Panc1 (cell line): ENCODE results near the gene FHIT. TPM values are rescaled to one million over a fixed set of nuclear protein-coding genes. Genes with fewer than 3 reads are reported as not detected.

Source experiments
- ATAC-seq: fragments of 200-7000 bp; cut with Tn5 transposase; 2 replicates; pipeline ENCODE4 v1.9.1; 2020; ENCODE audit warnings: mild to moderate bottlenecking, moderate library complexity
- BruUV-seq: library from RNA; stranded (reverse); fragments of 400-500 nt; replicated peaks from 2 replicates; lab custom pipeline; 2021; lab: Mats Ljungman, UMichigan
- CTCF ChIA-PET: fragments of 300-600 bp; sonication (Branson Sonifier 250); formaldehyde crosslinking; loops from one replicate; lab custom pipeline; 2022; ENCODE audit warnings: antibody characterized with exemption; lab: Charles Lee
- POLR2A ChIA-PET: fragments of 300-600 bp; sonication (Branson Sonifier 250); formaldehyde crosslinking; loops from one replicate; lab custom pipeline; 2022; ENCODE audit warnings: antibody characterized with exemption; lab: Charles Lee
- DNase-seq: peaks from one replicate; pipeline ENCODE4 v3.0.0-alpha.2; 2010; ENCODE audit warnings: low read depth, low spot score
- H3K27ac ChIP-seq: 2 replicates; pipeline ENCODE4 v1.5.1; 2011; ENCODE audit warnings: mild to moderate bottlenecking, low read length, inconsistent platforms
- H3K27me3 ChIP-seq: fragments of 200-500 bp; sonication (Bioruptor generic); 2 replicates; pipeline ENCODE4 v1.6.0; 2014; ENCODE audit warnings: low read length, inconsistent platforms; ENCODE audit not compliant: control insufficient read depth, insufficient read depth
- H3K36me3 ChIP-seq: fragments of 200-500 bp; sonication (Bioruptor generic); 2 replicates; pipeline ENCODE4 v1.5.1; 2014; ENCODE audit warnings: inconsistent platforms, mild to moderate bottlenecking, low read length, moderate library complexity; ENCODE audit not compliant: control insufficient read depth, insufficient read depth
- H3K4me1 ChIP-seq: 2 replicates; pipeline ENCODE4 v1.5.1; 2011; ENCODE audit warnings: inconsistent platforms, mild to moderate bottlenecking, low read length, moderate library complexity; ENCODE audit not compliant: control insufficient read depth, insufficient read depth
- H3K4me3 ChIP-seq, 2 experiments: 2 replicates each; pipeline ENCODE4 v1.5.1; 2011 to 2012; ENCODE audit warnings: low read depth in 2 of 2, low read length in 2 of 2, mild to moderate bottlenecking in 2 of 2, inconsistent platforms in 1 of 2, moderate library complexity in 1 of 2
- H3K9me3 ChIP-seq: fragments of 200-500 bp; sonication (Bioruptor generic); 2 replicates; pipeline ENCODE4 v1.5.1; 2014; ENCODE audit warnings: low read depth, mild to moderate bottlenecking, inconsistent platforms, low read length, moderate library complexity; ENCODE audit not compliant: control insufficient read depth, insufficient read depth
- POLR2AphosphoS5 ChIP-seq: IDR thresholded peaks from 2 replicates; pipeline ENCODE4 v1.6.1; 2012; ENCODE audit warnings: mild to moderate bottlenecking, low read depth, low read length, moderate library complexity
- SIN3A ChIP-seq: IDR thresholded peaks from 2 replicates; pipeline ENCODE4 v1.6.1; 2012; ENCODE audit warnings: low read depth, mild to moderate bottlenecking, low read length, moderate library complexity, borderline replicate concordance; ENCODE audit not compliant: insufficient read depth
- TCF7L2 ChIP-seq: IDR thresholded peaks from 2 replicates; pipeline ENCODE4 v1.6.1; 2011; ENCODE audit warnings: mild to moderate bottlenecking, low read depth, low read length, inconsistent platforms
- in situ Hi-C: cut with HindIII; loops from 2 replicates; pipeline ENCODE4 v1.10.0; 2016; ENCODE audit warnings: low sequenced_read_pairs, low pct_unique_long_range_greater_than_20kb
- intact Hi-C: fragments of 100-400 bp; cut with micrococcal nuclease; formaldehyde crosslinking; loops from one replicate; pipeline ENCODE4 v1.10.0; 2022; ENCODE audit not compliant: unreplicated experiment
- total RNA-seq: library from RNA; stranded (reverse); gene quantifications from one replicate; pipeline ENCODE4 v1.2.1, GENCODE V29; 2021; ENCODE audit not compliant: unreplicated experiment
- TF ChIP-seq, protein P1 (sequence below): fragments of 450-650 bp; IDR thresholded peaks from 2 replicates; pipeline ENCODE4 v1.5.1; 2017; ENCODE audit warnings: mild to moderate bottlenecking
- TF ChIP-seq, protein P2 (sequence below), 2 experiments: IDR thresholded peaks; 2 replicates each; pipeline ENCODE4 v1.6.1; 2011 to 2012; ENCODE audit warnings: low read depth in 2 of 2, control low read depth in 1 of 2, low read length in 1 of 2, mild to moderate bottlenecking in 1 of 2, moderate library complexity in 1 of 2; ENCODE audit not compliant: insufficient read depth in 1 of 2

FHIT gene
- total RNA-seq, 1 experiment from 2014 or later: 2.2 TPM

DNA sequence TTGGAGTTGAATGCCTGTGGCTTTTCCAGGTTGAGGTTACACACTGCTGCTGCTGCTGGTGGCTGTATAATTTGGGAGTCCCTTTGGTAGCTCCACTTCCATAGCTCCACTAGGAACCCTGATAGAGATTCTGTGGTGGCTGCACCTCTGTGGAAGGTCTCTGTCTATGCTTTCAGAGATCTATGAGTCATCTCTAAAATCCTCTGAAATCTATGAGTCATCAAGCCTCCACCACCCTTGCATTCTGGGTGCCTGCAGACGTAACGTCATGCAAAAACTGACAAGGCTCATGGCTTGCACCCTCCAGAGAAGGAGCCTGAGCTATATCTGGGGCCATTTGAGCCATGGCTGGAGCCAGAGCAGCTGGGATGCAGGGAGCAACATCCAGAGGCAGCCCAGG lies 1164.4 kb downstream of the FHIT start:
- DNase-seq: no peak
- TF ChIP-seq SIN3A (no peak), TCF7L2 (no peak)
- intact Hi-C loops (no loop called here), in situ Hi-C loops (no loop called here)
- ChIA-PET CTCF (no interaction called here), POLR2A (no interaction called here)
- H3K36me3 ChIP-seq: no peaks in the 10 kb centered on the region
- no peak overlapping the region for H3K4me3 ChIP-seq
- H3K27ac ChIP-seq: no peak overlapping the region
- H3K9me3 ChIP-seq: no peaks in the 10 kb centered on the region
- H3K4me1 ChIP-seq: no peaks in the 10 kb centered on the region
- H3K27me3 ChIP-seq: no peaks in the 10 kb centered on the region
- BruUV-seq: no TSS peak
- no peak for ATAC-seq

DNA sequence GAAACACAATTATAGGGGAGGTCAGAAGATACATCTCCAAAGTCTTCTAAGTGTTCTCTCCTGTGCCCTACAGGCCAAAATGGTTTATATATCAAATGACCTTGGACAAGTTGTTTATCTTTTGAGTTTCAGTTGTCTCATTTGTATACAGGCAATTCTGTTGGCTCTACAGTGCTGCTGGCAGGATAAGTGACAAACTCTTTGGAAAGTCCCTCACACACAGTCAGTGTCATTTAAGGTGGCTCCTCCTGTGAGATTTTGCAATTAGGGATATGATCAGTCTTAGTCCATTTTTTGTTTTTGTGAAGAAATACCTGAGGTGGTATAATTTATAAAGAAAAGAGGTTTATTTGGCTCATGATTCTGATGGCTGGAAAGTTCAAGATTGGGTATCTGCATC lies 1165.6 kb downstream of the FHIT start:
- Histone ChIP-seq H3K4me1 (no peaks in the 10 kb centered on the region), H3K9me3 (no peaks in the 10 kb centered on the region), H3K27ac (no peak overlapping the region), H3K27me3 (no peaks in the 10 kb centered on the region), H3K4me3 (no peak overlapping the region), H3K36me3 (no peaks in the 10 kb centered on the region)
- ChIA-PET POLR2A (no interaction called here), CTCF (no interaction called here)
- no peak for TF ChIP-seq TCF7L2
- DNase-seq: no peak
- intact Hi-C loops (no loop called here), in situ Hi-C loops (no loop called here)
- no peak for ATAC-seq
- BruUV-seq: no TSS peak

DNA sequence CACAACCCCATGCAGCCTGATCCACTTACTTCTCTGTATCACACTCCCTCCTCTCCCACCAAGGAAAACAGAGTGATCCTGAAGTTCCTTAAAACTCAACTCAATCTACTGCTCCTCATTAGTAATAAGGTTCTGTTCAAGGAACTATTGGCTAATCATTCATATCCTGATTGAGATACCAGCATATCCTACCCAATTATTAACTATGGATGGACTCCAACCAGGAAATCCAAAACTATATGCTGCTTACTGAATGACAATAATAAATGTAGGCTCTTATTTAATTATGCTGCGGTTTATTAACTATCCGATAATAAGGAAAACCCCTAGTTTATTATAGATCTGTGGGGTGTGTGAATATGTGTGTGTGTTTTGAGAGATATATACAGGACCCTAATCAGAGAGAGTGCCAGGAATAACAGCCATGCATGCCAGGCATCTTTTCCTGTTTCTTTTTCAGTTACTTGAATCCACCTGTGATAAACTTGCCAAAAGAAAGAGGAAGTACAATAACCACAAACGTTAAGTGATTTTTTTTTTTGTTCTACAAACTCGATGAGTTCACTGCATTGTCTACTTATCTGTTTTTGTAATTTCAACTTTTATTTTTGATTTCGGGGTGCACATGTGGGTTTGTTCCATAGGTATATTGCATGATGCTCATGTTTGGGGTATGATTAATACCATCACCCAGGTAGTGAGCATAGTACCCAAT lies 1169.7 kb downstream of the FHIT start:
- Histone ChIP-seq H3K27ac (no peak overlapping the region), H3K36me3 (no peaks in the 10 kb centered on the region), H3K4me1 (no peaks in the 10 kb centered on the region), H3K27me3 (no peaks in the 10 kb centered on the region), H3K4me3 (no peak overlapping the region), H3K9me3 (no peaks in the 10 kb centered on the region)
- CTCF ChIA-PET: no interaction called here
- DNase-seq: no peak
- no peak for ATAC-seq
- POLR2A ChIA-PET: no interaction called here
- BruUV-seq: no TSS peak
- TF ChIP-seq SIN3A (no peak), POLR2AphosphoS5 (no peak), TCF7L2 (no peak)
- TF ChIP-seq, protein P1, sequence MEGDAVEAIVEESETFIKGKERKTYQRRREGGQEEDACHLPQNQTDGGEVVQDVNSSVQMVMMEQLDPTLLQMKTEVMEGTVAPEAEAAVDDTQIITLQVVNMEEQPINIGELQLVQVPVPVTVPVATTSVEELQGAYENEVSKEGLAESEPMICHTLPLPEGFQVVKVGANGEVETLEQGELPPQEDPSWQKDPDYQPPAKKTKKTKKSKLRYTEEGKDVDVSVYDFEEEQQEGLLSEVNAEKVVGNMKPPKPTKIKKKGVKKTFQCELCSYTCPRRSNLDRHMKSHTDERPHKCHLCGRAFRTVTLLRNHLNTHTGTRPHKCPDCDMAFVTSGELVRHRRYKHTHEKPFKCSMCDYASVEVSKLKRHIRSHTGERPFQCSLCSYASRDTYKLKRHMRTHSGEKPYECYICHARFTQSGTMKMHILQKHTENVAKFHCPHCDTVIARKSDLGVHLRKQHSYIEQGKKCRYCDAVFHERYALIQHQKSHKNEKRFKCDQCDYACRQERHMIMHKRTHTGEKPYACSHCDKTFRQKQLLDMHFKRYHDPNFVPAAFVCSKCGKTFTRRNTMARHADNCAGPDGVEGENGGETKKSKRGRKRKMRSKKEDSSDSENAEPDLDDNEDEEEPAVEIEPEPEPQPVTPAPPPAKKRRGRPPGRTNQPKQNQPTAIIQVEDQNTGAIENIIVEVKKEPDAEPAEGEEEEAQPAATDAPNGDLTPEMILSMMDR: no peak
- TF ChIP-seq, protein P2, sequence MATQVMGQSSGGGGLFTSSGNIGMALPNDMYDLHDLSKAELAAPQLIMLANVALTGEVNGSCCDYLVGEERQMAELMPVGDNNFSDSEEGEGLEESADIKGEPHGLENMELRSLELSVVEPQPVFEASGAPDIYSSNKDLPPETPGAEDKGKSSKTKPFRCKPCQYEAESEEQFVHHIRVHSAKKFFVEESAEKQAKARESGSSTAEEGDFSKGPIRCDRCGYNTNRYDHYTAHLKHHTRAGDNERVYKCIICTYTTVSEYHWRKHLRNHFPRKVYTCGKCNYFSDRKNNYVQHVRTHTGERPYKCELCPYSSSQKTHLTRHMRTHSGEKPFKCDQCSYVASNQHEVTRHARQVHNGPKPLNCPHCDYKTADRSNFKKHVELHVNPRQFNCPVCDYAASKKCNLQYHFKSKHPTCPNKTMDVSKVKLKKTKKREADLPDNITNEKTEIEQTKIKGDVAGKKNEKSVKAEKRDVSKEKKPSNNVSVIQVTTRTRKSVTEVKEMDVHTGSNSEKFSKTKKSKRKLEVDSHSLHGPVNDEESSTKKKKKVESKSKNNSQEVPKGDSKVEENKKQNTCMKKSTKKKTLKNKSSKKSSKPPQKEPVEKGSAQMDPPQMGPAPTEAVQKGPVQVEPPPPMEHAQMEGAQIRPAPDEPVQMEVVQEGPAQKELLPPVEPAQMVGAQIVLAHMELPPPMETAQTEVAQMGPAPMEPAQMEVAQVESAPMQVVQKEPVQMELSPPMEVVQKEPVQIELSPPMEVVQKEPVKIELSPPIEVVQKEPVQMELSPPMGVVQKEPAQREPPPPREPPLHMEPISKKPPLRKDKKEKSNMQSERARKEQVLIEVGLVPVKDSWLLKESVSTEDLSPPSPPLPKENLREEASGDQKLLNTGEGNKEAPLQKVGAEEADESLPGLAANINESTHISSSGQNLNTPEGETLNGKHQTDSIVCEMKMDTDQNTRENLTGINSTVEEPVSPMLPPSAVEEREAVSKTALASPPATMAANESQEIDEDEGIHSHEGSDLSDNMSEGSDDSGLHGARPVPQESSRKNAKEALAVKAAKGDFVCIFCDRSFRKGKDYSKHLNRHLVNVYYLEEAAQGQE (IDR thresholded peaks at IDR 0.05; ENCODE audit: insufficient read depth in 1 of 2, low read depth in 2 of 2, low read length in 1 of 2): no peak
- intact Hi-C loops: no loop called here
- in situ Hi-C loops: no loop called here
